GM18858 (cell line): ENCODE data around the gene RHCG.

ENCODE experiments used
- ATAC-seq: cut with Tn5 transposase; IDR thresholded peaks from one replicate; pipeline ENCODE4 v1.9.1; 2021; ENCODE audit not compliant: unreplicated experiment

Gene RHCG

DNA sequence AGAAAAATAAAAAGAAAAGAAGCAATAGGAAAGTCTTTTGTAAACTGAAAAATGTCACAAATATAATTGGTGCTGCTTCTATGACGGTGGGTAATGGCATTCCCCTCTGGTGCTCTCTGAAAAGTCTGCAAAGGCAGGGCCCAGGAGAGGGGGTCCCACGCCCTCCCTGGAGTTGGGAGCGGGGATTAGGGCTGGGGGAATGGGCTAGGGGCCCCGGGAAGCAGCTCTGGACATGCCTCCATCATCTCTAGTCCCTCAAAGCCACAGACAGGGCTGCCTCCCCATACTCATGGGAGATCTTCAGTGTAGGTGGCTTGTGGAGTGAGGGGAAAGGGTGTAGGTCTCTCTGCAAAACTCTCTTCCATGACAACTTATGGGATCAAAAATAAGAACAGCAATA lies 7.8 kb upstream of the RHCG start:
- no peak for ATAC-seq

DNA sequence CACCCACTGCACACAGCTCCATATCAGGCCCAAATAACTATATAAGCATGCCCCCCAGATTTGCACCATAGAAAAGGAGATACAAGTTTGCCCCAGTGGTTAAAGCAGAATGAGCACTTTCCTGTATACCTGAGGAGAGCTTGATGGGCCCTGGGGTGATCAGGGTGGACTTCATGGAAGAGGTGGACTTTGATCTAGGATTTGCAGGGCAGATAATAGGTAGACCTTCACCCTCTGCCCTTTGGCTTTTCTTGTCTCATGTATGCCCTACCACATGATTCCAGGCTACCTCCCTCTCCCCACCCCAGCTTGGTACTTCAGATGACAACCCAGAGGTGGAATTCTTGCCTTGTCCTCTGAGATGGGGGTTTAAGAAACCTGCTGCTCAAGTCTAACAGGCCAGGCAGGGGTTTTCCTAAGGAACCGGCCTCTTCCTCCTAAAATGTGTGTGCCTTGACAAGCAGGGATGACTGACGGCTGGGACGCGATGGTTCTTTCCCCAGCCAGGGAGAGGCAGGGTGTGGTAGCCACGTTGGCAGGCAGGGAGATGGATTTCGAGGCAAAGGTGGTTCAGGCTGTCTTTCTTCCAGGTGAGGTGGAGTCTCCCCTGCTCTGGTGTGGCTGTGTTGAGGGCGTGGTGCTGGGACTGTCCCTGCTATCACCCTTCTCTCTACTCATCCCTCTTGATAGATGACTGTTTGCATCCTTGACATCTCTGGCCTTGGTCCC lies 6.6 kb upstream of the RHCG start:
- ATAC-seq, result no peak

DNA sequence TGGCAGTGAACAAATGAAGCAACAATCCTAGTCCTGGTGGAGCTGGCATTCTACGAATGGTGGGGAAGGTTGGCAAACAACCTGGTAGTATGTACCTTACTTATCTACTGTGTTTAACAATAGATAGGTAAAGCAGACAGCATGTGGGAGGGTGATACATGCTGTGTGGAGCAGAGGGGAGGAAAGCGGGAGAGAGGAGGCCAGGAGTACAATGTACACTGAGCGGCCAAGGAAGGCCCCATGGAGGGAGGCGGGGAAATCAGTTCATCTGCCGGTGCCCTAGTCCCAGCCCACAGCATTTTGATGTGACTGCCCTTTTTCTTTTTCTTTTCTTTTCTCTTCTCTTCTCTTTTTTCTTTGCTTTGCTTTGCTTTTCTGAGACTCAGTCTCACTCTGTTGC lies 5.3 kb upstream of the RHCG start:
- no peak for ATAC-seq

- ATAC-seq, result no peak
Measured at GRCh38 chr15:89500397-89501270, 4.3 kb upstream of the RHCG start.

DNA sequence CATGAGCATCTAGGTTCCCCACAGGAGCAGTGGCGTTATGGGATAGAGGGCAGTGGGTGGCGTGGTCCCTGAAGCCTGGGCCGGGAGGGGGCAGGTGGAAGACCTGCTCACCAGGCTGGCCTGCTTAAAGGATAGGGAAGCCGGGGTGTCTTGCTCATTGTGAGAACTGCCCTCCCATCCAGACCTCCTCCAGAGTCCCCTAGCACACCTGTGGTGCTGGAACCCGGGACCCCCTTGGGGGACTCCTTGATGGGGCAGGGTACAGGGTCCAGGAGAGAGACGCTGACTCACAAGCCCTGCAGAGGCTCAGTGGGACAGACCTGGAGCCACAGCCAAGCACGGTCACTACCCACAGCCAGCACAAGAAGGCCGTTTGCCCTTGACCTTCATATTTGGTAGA lies 2.8 kb upstream of the RHCG start:
- no peak for ATAC-seq

- no peak for ATAC-seq
Measured at GRCh38 chr15:89498574-89498906, 2.2 kb upstream of the RHCG start.

- no peak for ATAC-seq
Measured at GRCh38 chr15:89497231-89497630, 848 bp upstream of the RHCG start.

DNA sequence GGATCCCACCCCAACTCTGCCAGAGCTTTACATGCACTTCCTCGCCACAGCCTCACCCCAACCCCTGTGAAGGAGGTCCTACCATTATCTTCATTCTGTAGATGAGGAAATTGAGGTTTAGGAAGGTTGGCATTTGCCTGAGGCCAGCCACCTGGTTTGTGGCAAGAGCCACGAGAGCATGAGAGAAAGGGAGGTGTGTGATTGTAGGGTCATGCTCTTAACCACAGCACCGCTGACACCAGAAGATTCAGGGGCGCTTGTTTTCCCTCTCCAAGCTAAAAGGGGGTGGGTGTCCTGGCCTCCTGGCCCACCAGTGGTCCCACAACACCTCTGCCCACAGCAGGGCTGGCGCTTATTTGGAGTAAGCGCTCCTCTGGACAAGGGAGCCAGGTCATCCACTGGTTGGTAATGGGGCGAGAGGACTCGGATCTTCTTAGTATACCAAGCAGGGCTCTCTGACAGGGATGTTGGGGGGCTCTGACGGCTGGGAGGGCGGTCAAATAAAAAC lies 691 bp downstream of the RHCG start:
- no peak for ATAC-seq

- no peak for ATAC-seq
Measured at GRCh38 chr15:89494941-89495637, 1.3 kb downstream of the RHCG start.

GRCh38 chr15:89494031-89494430 lies 2.4 kb downstream of the RHCG start:
- no peak for ATAC-seq

- ATAC-seq, result no peak
Measured at GRCh38 chr15:89492934-89493631, 3.3 kb downstream of the RHCG start.

DNA sequence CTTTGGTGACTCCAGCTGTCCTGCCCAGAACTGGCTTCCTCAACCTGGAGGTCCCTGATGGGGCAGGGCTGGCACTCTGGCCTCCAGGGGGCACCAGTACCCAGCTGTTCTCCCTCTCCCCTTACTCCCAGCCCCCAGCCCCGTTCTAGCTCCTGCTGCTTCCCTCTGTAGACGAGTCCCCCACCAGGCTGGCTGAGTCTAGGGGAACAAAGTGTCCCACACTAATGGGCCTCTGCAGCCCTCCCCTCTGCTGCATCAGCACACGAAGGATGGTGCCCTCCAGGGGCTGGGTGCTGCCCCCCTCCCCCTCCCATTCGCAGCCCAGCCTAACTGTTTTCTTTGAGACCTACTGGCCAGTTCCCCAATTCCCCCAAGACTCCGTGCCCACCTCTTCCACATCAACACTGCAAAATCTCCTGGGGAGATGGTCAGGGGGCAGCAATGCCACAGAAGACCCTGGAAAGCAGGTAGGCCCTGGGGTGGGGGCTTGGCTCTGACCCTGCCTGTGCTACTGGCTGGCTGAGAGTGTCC lies 4.2 kb downstream of the RHCG start:
- ATAC-seq, result no peak

GRCh38 chr15:89490814-89491315 lies 5.5 kb downstream of the RHCG start:
- ATAC-seq, result no peak

GRCh38 chr15:89490081-89490813 lies 6.1 kb downstream of the RHCG start:
- ATAC-seq, result no peak

DNA sequence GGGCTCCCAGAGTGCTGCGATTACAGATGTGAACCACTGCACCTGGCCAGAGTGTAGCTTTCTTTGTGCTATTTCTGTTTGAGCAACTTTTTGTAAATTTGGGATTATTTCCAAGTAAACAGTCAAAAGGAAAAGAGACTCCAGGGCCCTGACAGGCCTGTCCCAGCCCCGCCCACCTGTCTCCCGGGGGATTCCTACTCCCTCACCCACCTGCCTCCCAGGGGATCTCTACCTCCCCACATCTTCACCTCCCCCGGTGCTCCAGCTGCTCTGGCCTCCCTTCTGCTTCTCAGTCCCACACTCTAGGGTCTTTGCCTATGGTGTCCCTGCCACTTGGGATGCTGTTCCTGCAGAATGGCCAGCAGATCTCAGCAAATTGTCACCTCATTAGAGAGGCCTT lies 7.0 kb downstream of the RHCG start:
- ATAC-seq, result no peak

DNA sequence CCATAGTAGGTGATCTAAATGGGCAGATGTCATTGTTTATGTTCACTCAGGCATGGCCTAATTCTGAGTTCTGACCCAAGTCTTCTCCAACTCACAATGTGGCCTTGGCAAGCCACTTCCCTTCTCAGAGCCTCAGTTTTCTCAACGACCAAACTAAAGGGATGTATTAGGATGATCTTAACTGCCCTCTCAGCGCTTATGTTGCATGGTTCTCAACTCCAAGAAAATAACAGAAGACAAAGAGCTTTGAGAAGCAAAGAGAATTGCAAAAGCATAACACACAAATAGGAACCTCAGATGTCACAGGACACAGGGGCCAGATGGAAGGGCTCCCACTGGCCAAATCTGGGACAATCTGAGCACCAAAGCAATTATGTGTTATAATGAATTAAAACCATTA lies 8.6 kb downstream of the RHCG start:
- no peak for ATAC-seq

DNA sequence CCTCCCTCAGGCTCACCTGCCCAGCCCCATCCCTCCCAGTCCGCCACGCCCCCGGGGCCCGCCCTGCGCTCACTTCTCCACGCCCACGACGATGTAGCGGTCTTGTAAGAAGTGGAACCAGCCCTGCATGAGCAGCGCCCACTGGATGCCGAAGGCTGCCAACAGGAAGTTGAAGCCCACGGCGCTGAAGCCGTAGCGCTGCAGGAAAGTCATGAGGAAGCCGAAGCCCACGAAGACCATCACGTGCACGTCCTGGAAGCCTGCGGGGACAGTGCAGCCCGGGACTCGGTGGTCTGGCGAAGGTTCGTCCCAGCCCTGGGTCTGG lies 9.7 kb downstream of the RHCG start:
- no peak for ATAC-seq

GRCh38 chr15:89483079-89483478 lies 13.3 kb downstream of the RHCG start:
- ATAC-seq, result no peak

DNA sequence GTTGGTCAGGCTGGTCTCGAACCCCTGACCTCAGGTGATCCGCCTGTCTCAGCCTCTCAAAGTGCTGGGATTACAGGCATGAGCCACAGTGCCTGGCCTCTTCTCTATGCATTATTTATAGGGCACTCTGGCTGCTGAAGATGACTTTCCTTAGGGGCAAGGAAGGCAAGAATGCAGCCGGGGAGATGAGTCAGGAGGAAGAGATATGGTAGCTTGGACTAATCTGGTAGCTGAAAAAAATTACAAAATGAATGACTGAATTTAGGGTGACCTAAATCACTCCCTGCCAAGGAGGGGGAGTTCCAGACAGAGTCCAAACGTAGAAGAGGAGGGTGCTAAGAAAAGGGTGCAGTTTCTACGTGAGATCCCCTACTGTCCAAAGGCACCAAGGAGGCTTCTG lies 14.2 kb downstream of the RHCG start:
- ATAC-seq, result no peak

DNA sequence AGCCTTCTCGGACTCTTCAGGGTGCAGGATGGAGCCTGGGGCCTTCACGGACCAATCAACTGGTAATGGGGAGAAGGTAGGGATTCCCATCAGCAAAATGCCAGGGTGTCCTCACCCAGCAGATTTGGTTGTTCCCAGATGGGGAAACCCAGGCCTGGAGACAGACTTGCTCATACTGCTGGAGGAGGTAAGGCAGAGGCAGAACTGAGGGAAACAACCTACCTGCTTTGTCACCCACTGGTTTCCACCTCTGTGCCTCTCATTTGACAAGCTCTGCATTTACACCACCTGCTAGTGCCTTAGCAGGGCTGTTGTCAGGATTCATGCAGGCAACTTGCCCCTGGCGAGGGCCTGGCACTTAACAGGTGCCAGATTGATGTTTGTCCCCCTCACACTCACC lies 15.9 kb downstream of the RHCG start:
- no peak for ATAC-seq
